Liver (tissue), 9 donors: Measurements from ENCODE around the gene PDE5A. TPM values are rescaled to one million over a fixed set of nuclear protein-coding genes. Genes with fewer than 3 reads are reported as not detected.

ENCODE experiments used
- DNase-seq: peaks from one replicate; pipeline ENCODE4 v3.0.0-alpha.2; 2017; ENCODE audit warnings: low spot score
- H3K27ac ChIP-seq, 2 donors: one replicate each; pipeline ENCODE4 v1.7.0; 2013; ENCODE audit warnings: inconsistent platforms in 2 of 2, low read length in 2 of 2, control low read depth in 1 of 2, low read depth in 1 of 2, mild to moderate bottlenecking in 1 of 2
- H3K27me3 ChIP-seq, 4 donors: one replicate each; pipeline versions ENCODE4 v1.6.1 to v1.7.0; 2013; ENCODE audit warnings: low read length in 3 of 4, inconsistent platforms in 1 of 4, mild to moderate bottlenecking in 1 of 4, moderate library complexity in 1 of 4; ENCODE audit not compliant: control insufficient read depth in 4 of 4, insufficient read depth in 4 of 4
- H3K36me3 ChIP-seq, 4 donors: one replicate each; pipeline versions ENCODE4 v1.6.1 to v1.7.0; 2013; ENCODE audit warnings: low read length in 3 of 4, mild to moderate bottlenecking in 3 of 4, low read depth in 1 of 4, moderate library complexity in 1 of 4; ENCODE audit not compliant: control insufficient read depth in 4 of 4, insufficient read depth in 3 of 4
- H3K4me1 ChIP-seq, 4 donors: one replicate each; pipeline versions ENCODE4 v1.6.1 to v1.7.0; 2013; ENCODE audit warnings: low read length in 3 of 4, mild to moderate bottlenecking in 3 of 4, moderate library complexity in 1 of 4; ENCODE audit not compliant: control insufficient read depth in 4 of 4, insufficient read depth in 4 of 4
- H3K4me3 ChIP-seq, 3 donors: one replicate each; pipeline versions ENCODE4 v1.6.1 to v1.7.0; 2013; ENCODE audit warnings: low read length in 3 of 3, control low read depth in 1 of 3, low read depth in 1 of 3, mild to moderate bottlenecking in 1 of 3
- H3K9ac ChIP-seq, 2 donors: one replicate each; pipeline ENCODE4 v1.7.0; 2013; ENCODE audit warnings: low read length in 2 of 2, mild to moderate bottlenecking in 2 of 2, moderate library complexity in 2 of 2, control low read depth in 1 of 2, low read depth in 1 of 2
- H3K9me3 ChIP-seq, 4 donors: one replicate each; pipeline versions ENCODE4 v1.6.1 to v1.7.0; 2013; ENCODE audit warnings: low read length in 3 of 4; ENCODE audit not compliant: control insufficient read depth in 4 of 4
- FOXA1 ChIP-seq: IDR thresholded peaks from 2 replicates; pipeline ENCODE4 v1.6.1; 2016; ENCODE audit warnings: antibody characterized with exemption
- HNF4A ChIP-seq, 2 donors: conservative IDR thresholded peaks; 2 replicates each; pipeline ENCODE4 v1.6.1; 2016; ENCODE audit warnings: antibody characterized with exemption in 2 of 2, mild to moderate bottlenecking in 2 of 2
- HNF4G ChIP-seq: IDR thresholded peaks from 2 replicates; pipeline ENCODE4 v1.6.1; 2016; ENCODE audit warnings: antibody characterized with exemption
- MAX ChIP-seq: IDR thresholded peaks from 2 replicates; pipeline ENCODE4 v1.6.1; 2016; ENCODE audit warnings: antibody characterized with exemption
- RAD21 ChIP-seq, 2 donors: IDR thresholded peaks; 2 replicates each; pipeline ENCODE4 v1.6.1; 2016; ENCODE audit warnings: antibody characterized with exemption in 2 of 2, mild to moderate bottlenecking in 2 of 2
- REST ChIP-seq: IDR thresholded peaks from 2 replicates; pipeline ENCODE4 v1.6.1; 2016; ENCODE audit warnings: antibody characterized with exemption, mild to moderate bottlenecking
- RXRA ChIP-seq, 2 donors: IDR thresholded peaks; 2 replicates each; pipeline ENCODE4 v1.6.1; 2017 to 2018; ENCODE audit warnings: antibody characterized with exemption in 2 of 2, mild to moderate bottlenecking in 1 of 2
- SP1 ChIP-seq: IDR thresholded peaks from 2 replicates; pipeline ENCODE4 v1.6.1; 2018; ENCODE audit warnings: antibody characterized with exemption, mild to moderate bottlenecking
- TAF1 ChIP-seq: conservative IDR thresholded peaks from 2 replicates; pipeline ENCODE4 v1.6.1; 2016; ENCODE audit warnings: antibody characterized with exemption, mild to moderate bottlenecking
- YY1 ChIP-seq: IDR thresholded peaks from 2 replicates; pipeline ENCODE4 v1.6.1; 2016; ENCODE audit warnings: antibody characterized with exemption, mild to moderate bottlenecking
- ZBTB33 ChIP-seq: IDR thresholded peaks from 2 replicates; pipeline ENCODE4 v1.6.1; 2016; ENCODE audit warnings: antibody characterized with exemption
- WGBS: extraction: QIAGEN DNeasy Blood & Tissue Kit; methylation state at CpG from one replicate; pipeline ENCODE4 v1.1.7; 2013; 5-methylcytosine and 5-hydroxymethylcytosine counted together
- polyA plus RNA-seq, 2 donors: library from polyadenylated mRNA; stranded (reverse) in 1 of 2; unstranded in 1 of 2; fragments of 200-250 nt in 1 of 2; fragments of >200 nt in 1 of 2; fragmentation: Nextera tagmentation in 1 of 2; extraction: Ambion mirVana in 1 of 2; gene quantifications; one replicate each; pipeline versions ENCODE4 v1.2.1 to v1.2.3, GENCODE V29; 2013 to 2015
- total RNA-seq, 2 donors: library from RNA; depleted of rRNA; stranded (reverse); fragments of >200 nt; gene quantifications; one replicate each; pipeline ENCODE4 v1.2.3, GENCODE V29; 2014
- donor health status: healthy.
- donor health status: healthy.
- donor health status: healthy.
- donor health status: healthy.
- donor health status: healthy.

Gene PDE5A
- total and polyA plus RNA-seq, 4 donors = 0.61 to 3.8 (median 3.0) TPM

- H3K27ac ChIP-seq = peak overlapping the region in 1 of 2 donors; percentile 29
- no peak overlapping the region for H3K9ac ChIP-seq
- no peaks in the 10 kb centered on the region for H3K9me3 ChIP-seq
- H3K36me3 ChIP-seq = peaks cover 0 to 6% (median 4%) of the 10 kb centered on the region in 4 donors
- no peak for DNase-seq
- no peaks in the 10 kb centered on the region for H3K27me3 ChIP-seq
- TF ChIP-seq HNF4G (no peak), TAF1 (no peak), RXRA (IDR thresholded peaks at IDR 0.05) (no peak), MAX (no peak), ZBTB33 (no peak), SP1 (peak; percentile 43), HNF4A (conservative IDR thresholded peaks at IDR 0.05) (peak; percentile 66 to 79)
- H3K4me3 ChIP-seq = no peak overlapping the region
- H3K4me1 ChIP-seq = peaks cover 0 to 25% (median 18%) of the 10 kb centered on the region in 4 donors
- WGBS = 64% methylated on average over 2 of the region's 2 CpGs
Measured at GRCh38 chr4:119479180-119479808, 149.3 kb downstream of the PDE5A start.

GRCh38 chr4:119478446-119479179 is 150.0 kb downstream of the PDE5A start:
- TF ChIP-seq RXRA (IDR thresholded peaks at IDR 0.05) = peak; percentile 28 to 40
- TF ChIP-seq REST = no peak
- no peak for TF ChIP-seq HNF4G
- TF ChIP-seq YY1 = peak; percentile 16
- TF ChIP-seq FOXA1 = no peak
- peak; percentile 87 for TF ChIP-seq SP1
- peak; percentile 11 to 27 for TF ChIP-seq RAD21 (IDR thresholded peaks at IDR 0.05)
- TF ChIP-seq HNF4A (conservative IDR thresholded peaks at IDR 0.05) = peak; percentile 24 to 38
- TF ChIP-seq TAF1 = peak; percentile 55
- Histone ChIP-seq H3K27me3 (no peaks in the 10 kb centered on the region), H3K4me1 (peaks cover 0 to 25% (median 18%) of the 10 kb centered on the region in 4 donors), H3K4me3 (no peak overlapping the region), H3K9me3 (no peaks in the 10 kb centered on the region), H3K9ac (no peak overlapping the region), H3K27ac (peak overlapping the region in 1 of 2 donors; percentile 29), H3K36me3 (peaks cover 0 to 6% (median 4%) of the 10 kb centered on the region in 4 donors)
- DNase-seq = no peak
